Activated gamma-delta T cell treated with Interleukin-2 at 50 U/mL for 16 hours (primary cell): Measurements from ENCODE around the gene YWHAB.

ENCODE experiments used
- DNase-seq: peaks from one replicate; pipeline ENCODE4 v3.0.0-alpha.2; 2020

The YWHAB gene

DNA sequence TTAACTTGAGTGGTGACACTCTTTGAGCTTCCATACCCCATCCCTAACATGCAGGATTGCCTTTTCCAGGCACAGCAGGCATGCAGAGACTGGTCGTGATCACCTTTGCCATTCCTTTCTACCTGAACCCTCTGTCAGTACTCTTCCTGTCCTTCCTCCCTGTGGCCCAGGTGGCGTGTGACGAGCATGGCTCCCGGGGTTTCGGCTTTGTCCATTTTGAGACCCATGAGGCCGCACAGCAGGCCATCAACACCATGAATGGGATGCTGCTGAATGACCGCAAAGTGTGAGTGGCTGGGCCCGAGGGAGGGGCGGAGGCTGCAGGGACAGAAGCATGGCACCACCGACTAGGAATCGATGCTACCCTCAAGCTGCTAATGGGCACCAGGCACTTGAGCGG, 31.1 kb downstream of the YWHAB start:
- no peak for DNase-seq

DNA sequence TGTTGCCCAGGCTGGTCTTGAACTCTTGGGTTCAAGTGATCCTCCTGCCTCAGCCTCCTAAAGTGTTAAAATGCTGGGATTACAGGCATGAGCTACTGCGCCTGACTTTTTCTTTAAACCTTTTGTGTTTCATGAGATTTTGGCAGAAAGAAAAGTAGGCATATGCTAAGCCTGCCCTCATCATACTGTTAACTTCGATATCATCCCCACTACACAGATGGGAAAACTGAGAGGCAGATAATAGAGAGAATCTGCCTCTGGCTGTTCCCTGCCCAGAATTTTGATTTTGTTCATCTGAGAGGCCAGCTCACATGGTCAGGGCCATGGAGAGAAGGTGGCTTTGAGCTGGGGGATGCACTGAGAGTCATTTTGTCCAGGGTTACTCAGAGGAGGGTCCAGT, 31.9 kb downstream of the YWHAB start:
- DNase-seq = no peak

DNA sequence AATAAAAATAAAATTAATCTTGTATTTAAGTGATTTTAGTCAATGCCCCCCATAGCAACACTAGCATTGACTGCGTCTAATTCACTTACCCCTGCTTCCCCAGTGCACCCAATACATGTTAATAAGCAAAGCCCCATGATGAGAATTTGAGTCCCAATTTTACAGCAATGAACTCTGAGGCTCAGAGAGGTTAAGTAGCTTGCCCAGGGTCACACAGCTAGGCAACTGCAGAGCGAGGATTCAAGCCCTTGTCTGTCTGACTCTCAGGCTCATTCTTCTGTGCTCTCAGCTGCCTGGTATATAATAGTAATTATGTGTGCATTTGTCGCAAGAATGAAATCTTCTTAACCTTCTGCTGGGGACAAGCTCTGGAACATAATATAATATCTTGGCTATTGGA, 32.8 kb downstream of the YWHAB start:
- no peak for DNase-seq

DNA sequence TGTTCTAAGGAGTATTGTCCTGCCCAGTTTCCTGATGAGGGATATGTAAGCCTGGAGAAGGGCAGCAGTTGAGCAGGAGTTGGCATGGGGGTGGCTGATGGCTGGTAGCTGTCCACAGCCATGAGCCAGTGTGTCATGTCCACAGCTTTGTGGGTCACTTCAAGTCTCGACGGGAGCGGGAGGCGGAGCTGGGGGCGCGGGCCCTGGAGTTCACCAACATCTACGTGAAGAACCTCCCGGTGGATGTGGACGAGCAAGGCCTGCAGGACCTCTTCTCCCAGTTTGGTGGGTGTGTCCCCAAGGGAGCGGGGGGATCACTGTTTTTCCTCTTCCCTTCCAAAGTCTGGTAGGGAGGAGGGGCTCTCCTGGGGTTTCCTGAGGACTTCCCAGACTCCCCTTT, 33.3 kb downstream of the YWHAB start:
- DNase-seq = no peak

DNA sequence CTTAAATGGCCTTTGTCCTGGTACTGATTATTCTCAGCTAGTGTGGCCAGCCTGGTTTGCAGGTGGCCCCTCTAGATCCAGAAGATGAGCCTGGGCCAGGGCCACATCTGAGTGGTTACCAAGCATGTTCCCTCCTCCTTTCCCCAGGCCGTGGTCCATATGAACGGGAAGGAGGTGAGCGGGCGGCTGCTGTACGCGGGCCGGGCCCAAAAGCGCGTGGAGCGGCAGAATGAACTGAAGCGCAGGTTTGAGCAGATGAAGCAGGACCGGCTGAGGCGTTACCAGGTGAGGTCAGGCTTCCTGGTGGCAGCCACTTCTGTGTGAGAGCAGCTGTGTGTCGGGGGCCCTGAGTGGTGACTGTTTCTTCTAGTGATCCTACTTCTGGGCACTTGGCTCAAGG, 35.9 kb downstream of the YWHAB start:
- DNase-seq = no peak

DNA sequence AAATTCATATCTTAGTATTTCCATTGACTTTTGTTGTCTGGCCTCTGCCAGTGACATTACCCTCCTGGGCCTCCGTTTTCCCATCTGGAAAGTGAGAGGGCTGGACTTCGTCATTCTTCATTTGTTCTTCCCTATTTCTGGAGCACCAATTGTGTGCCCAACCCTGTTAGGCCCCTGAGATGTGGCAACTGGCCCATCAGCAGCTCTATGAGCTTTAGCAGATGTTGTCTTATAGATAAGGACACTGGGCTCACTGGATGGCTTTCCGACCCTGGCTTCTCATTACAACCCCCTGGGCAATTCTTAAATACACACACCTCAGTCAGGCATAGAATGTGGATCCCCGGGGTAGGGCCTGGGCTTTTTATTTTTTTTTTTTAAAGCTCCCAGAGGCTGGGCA, 39.0 kb downstream of the YWHAB start:
- DNase-seq = no peak

DNA sequence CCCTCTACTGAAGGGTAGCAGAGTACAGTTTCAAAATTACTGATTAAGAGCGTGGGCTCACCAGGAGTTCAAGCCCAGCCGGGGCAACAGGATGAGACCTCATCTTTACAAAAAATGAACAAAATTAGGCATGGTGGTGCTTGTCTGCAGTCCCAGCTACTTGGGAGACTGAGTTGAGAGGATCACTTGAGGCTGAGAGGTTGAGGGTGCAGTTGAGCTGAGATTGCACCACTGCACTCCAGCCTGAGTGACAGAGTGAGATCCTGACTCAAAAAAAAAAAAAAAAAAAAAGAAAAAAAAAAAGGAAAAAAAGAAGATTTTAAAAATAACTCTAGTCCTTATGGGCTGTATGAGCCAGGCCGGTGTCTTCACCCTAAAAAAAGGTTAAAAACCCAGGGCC, 43.1 kb downstream of the YWHAB start:
- no peak for DNase-seq

DNA sequence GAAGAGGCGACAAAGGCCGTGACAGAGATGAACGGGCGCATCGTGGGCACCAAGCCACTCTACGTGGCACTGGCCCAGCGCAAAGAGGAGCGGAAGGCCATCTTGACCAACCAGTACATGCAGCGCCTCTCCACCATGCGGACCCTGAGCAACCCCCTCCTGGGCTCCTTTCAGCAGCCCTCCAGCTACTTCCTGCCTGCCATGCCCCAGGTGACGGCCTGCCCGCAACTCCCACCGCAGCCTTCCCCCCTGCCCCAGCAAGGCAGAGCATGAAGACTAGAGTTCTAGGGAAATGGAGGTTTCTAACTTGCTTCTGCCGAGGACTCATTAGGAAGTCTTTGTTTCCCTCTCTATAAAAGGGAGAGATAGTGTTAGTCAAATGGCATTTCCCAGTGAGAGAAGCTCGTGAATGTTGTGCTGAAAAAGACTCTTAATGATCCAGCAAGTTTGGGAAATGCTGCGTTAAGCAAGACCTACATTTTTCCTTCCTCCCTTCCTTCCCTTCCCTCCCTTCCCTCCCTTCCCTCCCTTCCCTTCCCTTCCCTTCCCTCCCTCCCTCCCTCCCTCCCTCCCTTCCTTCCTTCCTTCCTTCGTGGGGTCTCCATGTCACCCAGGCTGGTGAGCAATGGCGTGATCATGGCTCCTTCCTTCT, 45.1 kb downstream of the YWHAB start:
- no peak for DNase-seq

DNA sequence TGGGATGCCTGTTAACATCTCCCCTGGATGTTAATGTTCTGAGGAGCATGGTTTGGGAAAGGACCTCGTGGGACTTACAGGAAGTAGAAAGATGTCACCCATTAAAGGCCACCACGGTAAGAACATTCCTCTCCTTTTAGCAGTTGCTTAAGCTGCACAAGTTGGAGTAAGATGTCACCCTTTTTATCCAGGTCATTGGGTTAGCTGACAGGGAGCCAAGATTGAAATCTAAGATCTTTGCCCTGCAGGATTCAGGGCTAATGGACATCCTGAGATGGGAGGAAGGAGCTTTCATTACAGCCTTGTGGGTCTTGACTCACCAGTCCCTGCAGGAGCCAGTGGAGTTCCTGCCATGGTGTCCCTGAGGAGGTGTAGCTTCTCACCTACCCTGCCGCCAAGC, 46.4 kb downstream of the YWHAB start:
- no peak for DNase-seq

DNA sequence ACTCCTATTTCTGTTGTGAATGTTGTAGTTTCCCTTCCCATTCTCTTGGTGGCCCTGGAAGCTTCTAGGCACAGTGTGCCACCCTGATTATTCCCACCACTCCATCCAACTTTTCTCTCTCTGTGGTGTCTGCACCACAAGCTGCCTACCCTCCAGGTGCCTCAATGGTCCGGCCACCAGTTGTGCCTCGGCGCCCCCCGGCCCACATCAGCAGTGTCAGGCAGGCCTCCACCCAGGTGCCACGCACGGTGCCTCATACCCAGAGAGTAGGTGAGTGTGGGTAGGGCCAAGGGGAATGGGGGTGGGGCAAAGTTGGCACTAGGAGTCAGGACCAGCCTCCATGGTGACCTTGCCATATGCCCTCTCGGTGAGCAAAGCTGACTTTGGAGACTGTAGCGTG, 47.4 kb downstream of the YWHAB start:
- no peak for DNase-seq

DNA sequence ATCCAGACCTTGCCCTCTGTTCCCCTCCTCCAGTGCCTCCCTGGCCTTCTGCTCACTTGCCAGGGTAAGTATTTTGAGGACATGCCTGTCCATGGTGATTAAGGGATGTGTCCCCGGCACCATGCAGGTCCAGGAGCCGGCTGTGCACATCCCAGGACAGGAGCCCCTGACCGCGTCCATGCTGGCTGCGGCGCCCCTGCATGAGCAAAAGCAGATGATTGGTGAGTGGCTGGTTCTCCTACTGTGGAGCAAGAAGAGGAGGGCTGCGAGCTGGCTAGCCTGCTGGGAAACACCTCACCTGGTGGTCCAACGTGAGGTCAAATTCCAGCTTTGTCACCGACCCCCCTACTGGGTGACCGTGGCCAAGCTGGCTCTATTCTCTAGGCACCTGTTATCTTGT, 51.0 kb downstream of the YWHAB start:
- DNase-seq = no peak

DNA sequence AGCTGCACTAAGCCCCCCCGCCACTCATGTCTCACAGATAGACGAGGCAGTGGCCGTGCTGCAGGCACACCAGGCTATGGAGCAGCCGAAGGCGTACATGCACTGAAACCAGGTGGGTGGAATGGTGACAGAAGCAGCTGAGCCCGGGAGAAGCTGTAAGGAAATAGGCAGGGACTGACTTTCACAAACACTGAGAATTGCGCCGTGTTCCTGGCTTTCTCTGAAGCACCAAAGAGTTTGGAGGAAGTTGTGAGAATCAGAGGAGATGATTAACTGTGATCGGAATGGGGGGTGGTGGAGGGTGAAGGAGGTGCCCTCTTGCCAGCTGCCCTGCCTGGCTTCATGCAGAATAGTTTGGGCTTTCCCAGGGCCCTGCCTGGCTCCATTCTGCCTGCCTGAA, 53.1 kb downstream of the YWHAB start:
- no peak for DNase-seq

DNA sequence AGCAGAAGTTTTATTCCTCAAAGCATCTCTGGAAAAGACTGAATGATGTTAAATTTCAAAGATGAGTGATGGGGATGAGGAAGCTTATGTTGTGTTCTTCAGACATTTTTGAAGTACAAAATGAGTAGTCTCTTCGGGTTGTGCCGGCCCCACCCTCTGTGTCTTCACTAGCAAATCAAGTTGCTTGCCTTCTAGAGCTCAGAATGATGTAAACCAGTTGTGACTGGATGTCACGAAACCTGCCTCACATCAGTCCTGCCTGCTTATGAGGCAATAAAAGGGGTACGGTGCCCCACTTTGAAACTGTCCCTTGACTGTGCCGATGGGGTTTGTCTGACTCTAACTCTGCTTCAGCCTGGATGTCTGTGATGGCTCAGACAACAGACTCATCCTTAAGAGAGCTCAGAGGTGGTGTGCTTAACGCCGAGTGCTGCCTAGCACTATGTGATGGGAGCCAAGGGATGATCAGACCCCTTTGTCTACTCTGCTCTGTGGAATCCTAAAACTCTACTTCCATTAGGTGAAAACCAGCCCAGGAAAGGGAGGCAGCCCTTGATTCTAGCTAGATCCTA, 55.7 kb downstream of the YWHAB start:
- DNase-seq = no peak

DNA sequence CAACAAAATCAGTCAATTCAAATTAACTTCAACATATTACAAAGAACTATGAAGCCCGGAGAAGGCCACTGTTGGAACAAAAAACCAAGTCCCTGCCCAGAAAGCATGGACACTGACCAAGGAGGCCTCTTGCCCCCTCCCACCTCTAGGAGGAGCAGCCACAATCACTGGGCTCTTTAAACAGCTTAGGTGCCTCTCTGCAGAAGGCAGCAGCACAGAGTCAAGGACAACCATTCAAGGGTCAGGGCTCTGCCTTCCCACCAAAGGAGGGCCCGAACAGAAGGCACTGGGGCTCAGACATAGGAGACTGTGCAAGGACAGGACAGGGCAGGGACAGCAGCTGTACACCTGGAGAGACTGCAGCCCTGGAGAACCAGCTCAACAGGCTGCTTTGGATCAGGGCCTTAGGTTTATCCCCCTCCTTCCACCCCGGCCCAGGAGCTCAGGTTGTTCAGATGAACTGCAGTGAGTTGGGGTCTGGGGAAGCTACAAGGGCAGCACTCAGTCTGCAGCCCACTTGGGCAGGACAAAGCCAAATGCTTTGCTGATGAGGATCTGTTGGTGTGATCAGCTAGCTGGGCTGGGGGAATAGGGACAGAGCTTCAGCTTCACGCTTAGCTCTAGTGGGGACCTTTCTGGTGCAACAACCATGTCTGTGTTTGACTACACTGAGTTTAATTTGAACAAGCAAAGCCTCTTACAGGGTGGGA, 56.9 kb downstream of the YWHAB start:
- DNase-seq = no peak

DNA sequence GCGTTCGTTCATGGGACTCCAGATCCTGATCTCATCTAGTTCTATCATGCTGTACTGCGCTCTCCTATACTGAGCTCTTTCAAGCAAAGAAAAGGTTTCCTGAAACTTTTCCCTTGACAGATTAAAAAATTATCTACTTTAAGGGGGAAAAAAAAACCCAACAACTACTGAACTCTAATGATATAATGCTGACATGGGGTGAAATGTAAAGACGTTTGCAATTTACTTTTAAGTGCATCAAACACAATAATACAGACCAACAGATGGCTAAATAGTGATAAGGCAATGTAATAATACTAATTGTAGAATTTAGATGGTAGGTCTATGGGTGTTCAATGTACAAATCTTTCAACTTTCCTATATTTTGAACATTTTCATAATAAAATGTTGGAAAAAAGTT, 58.3 kb downstream of the YWHAB start:
- no peak for DNase-seq

DNA sequence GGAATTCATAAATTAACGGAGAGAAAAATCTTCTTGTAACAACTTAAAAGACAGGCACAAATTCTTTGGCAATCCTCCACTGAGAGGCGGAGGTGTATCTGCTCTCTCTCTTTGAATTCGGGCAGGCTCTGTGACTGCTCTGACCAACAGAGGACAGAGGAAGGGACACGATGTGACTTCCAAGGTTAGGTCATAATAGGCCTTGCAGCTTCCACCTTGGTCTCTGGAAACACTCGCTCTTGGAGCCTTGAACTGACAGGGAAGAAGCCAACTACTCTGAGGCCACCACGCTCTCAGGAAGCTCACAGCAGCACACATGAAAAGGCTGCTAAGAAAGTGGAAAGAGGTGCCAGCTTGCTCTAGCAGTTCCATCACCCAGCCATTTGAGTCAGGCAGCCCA, 59.8 kb downstream of the YWHAB start:
- DNase-seq = no peak

DNA sequence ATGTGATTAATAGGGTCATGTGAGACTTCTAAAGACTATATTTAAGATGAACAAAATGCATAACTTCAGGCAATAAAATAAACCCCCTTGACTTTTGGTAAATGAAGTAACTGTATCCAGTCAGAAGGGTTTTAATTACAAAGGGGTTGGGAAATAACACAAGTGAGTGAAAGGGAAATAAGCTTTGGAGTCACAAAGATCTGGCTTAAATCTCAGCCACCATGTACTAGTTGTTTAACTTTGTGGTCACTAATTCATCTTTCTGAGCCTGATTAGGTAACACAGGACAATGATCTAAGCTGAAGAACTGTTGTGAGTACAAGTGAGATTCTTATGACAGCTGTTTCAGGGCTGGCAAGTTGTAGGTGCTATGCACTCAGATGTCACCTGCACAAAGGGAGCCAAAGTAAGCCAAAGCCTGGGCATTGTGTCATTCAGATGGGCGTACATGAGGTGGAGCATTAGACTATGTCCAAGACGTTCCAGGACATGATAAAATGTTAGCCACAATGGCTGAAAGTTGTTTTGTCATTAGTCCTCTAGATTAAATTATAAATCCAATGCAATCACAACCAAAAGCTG, 60.9 kb downstream of the YWHAB start:
- DNase-seq = no peak

DNA sequence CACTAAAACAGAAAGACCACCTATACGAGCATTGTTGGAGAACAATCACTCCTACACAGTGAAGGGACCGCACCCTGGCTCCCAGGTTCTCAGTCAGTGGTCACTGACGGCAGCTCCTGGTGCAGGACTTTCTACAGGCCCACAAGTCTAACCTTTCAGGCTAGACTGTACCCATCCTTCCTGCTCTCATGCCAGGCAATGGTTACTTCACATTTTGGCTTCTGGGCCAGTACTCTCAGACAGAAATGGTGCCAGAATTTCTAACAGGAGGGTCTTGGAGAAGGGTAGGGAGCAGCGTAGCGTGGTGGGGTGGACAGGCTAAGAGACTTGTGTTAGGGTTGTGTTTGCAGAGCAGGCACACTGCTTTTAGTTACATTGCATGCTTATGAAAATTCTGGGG, 62.6 kb downstream of the YWHAB start:
- no peak for DNase-seq

DNA sequence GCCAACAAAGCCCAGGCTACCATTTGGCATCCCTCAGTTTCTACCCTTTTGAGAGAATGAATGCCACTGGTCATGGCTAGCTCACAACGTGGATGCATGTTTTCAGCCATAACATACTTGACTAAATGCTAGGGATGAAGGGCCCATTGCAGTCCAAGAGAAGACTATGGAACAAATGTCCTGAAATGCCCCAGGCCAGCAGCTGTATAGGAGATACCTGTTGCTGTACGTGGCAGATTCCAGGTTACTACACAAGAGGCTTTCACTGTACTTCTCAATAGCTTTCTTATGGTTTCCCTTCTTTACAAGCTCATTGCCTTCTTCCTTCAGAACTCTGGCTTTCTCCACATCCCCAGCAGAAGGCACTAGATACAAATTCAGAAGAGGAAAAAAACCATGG, 63.0 kb downstream of the YWHAB start:
- DNase-seq = no peak

DNA sequence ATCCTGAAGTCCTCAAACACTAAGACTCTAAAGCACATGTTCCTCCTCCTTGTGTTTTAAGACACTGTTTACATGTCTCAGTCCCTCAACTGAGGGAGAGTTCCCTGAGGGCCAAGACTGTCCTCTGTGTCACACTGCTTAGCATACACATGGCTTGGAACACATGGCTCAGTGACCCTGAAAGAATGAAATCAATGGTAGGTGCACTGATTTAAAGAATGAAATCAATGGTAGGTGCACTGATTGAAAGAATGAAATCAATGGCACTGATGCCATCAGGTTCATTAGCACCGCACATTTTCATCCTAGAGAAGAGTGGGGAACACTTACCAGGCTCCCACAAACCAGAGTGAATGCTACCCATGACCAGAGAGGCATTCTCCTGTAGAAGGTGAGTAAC, 64.9 kb downstream of the YWHAB start:
- no peak for DNase-seq

DNA sequence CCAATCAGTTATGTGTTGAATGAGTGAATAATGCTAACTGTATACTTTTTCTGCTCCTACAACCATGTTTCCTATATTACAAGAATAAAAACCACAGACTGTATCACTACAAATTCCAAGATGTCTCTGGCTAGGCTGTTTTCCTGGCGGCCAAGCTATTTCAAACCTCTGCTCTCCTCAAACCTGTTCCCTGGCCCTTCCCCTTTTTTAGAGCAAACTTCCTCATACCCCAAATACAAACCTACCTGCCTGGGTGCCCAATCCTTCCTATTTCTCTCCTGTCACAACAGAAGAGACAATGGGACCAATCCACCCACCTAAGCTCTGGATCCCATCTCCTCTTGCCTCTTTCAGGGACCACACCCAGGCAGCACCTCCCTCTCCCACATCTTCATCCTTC, 67.2 kb downstream of the YWHAB start:
- no peak for DNase-seq

DNA sequence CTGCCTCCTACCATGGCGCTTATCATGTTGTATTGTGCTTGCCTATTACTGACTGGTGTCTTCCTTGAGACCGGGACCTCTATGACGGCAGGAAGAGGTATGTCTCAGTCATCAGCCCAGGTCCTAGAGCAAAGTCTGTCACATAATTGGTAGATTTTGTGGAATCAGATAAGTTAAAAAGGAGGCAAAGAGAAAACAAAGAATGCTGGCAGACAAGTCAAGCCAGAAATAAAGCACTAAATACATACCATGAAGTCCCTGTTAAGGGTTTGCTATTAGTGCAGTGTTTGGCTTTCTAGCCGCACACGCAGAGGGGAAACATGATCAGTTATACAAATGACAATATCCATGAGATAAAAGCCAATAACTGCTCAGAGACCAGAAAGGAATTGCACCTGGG, 68.7 kb downstream of the YWHAB start:
- DNase-seq = no peak

DNA sequence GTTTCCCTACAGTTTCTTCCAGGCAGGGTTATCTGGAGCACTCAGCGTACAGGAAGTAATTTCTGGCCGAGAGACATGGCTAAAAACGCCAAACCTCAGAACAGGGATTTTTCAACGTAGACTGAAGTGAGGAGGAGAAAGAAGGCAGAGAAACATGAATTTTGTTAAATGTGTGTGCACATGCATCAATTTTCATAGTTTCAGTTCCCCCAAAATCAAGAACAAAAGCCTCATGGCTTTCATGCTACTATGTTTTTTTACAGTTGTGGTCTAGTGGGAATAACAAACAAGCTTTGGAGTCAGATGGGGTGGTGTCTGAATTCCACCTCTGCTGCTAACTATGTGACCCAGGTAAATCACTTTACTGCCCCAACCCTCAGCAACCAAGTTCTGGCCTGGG, 69.8 kb downstream of the YWHAB start:
- no peak for DNase-seq

DNA sequence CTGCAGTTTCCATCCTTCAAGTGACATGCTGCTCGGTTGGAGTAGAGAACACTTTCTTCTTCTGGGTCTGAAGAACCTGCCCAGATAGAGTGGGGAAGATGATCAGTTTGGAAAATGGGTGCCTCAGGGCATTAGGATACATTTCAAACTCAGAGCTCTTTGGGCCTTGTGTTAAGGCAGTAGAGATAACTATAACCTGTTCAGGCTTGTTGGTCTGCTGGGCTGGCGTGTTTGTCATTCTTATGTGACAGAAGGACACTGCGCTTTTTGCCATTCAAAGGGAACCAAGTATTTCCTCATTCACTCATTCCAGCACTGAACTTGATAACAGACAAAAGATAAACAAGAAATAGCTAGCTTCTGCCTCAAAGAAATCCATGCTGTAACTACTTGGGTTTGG, 70.9 kb downstream of the YWHAB start:
- no peak for DNase-seq
